Smooth muscle cell (in vitro differentiated cells): ENCODE measurements around the gene MLPH. TPM values are rescaled to one million over a fixed set of nuclear protein-coding genes. Genes with fewer than 3 reads are reported as not detected.

ENCODE experiments used
- DNase-seq: peaks from one replicate; lab custom pipeline; 2025; ENCODE audit not compliant: unreplicated experiment; lab: John Stamatoyannopoulos, UW
- H2AFZ ChIP-seq: fragments of 200-600 bp; sonication (generic); 2 replicates; pipeline ENCODE4 v1.6.0; 2016; ENCODE audit warnings: antibody characterized with exemption, low read depth, mild to moderate bottlenecking
- H3F3A ChIP-seq: fragments of 200-600 bp; sonication (generic); 2 replicates; pipeline ENCODE4 v1.6.0; 2017; ENCODE audit warnings: antibody characterized with exemption, low read depth
- H3K27ac ChIP-seq: fragments of 200-600 bp; sonication (generic); 2 replicates; pipeline ENCODE4 v1.5.1; 2016; ENCODE audit warnings: low read depth, mild to moderate bottlenecking
- H3K27me3 ChIP-seq: fragments of 200-600 bp; sonication (generic); 2 replicates; pipeline ENCODE4 v1.6.1; 2016; ENCODE audit warnings: low read depth, mild to moderate bottlenecking
- H3K36me3 ChIP-seq: fragments of 200-600 bp; sonication (generic); 2 replicates; pipeline ENCODE4 v1.5.1; 2016; ENCODE audit warnings: low read depth
- H3K4me1 ChIP-seq: fragments of 200-600 bp; sonication (generic); 2 replicates; pipeline ENCODE4 v1.5.1; 2016; ENCODE audit warnings: low read depth
- H3K4me2 ChIP-seq: fragments of 200-600 bp; sonication (generic); 2 replicates; pipeline ENCODE4 v1.6.0; 2016; ENCODE audit warnings: mild to moderate bottlenecking
- H3K4me3 ChIP-seq: fragments of 200-600 bp; sonication (generic); 2 replicates; pipeline ENCODE4 v1.5.1; 2016; ENCODE audit warnings: mild to moderate bottlenecking
- H3K79me2 ChIP-seq: fragments of 200-600 bp; sonication (generic); 2 replicates; pipeline ENCODE4 v1.6.0; 2016; ENCODE audit warnings: low read depth, mild to moderate bottlenecking
- H3K9ac ChIP-seq: fragments of 200-600 bp; sonication (generic); 2 replicates; pipeline ENCODE4 v1.6.0; 2016; ENCODE audit warnings: low read depth
- H3K9me3 ChIP-seq: fragments of 200-600 bp; sonication (generic); replicated peaks from 2 replicates; pipeline ENCODE4 v1.5.1; 2016; ENCODE audit warnings: low read depth
- H4K20me1 ChIP-seq: fragments of 200-600 bp; sonication (generic); 2 replicates; pipeline ENCODE4 v1.6.0; 2016; ENCODE audit warnings: low read depth
- CTCF ChIP-seq: fragments of 200-600 bp; sonication (generic); IDR thresholded peaks from 2 replicates; pipeline ENCODE4 v1.5.1; 2017; ENCODE audit warnings: borderline replicate concordance, mild to moderate bottlenecking, antibody characterized with exemption; ENCODE audit not compliant: insufficient read depth, poor library complexity, severe bottlenecking
- WGBS: methylation state at CpG from one replicate; pipeline ENCODE4 v1.1.7; 2016; ENCODE audit warnings: low lambda C conversion rate; 5-methylcytosine and 5-hydroxymethylcytosine counted together
- polyA plus RNA-seq: library from polyadenylated mRNA; unstranded; fragments of >200 nt; fragmentation: Nextera tagmentation; extraction: Ambion mirVana; gene quantifications from 2 replicates; pipeline ENCODE4 v1.2.1, GENCODE V29; 2016
- total RNA-seq: library from RNA; depleted of rRNA; stranded (reverse); fragments of >200 nt; gene quantifications from 2 replicates; pipeline ENCODE4 v1.2.3, GENCODE V29; 2014

Gene MLPH
- total and polyA plus RNA-seq, 2 experiments from 2014 or later = 32.8 to 36.4 TPM

GRCh38 chr2:237588044-237588696 is 101.1 kb downstream of the MLPH start:
- Histone ChIP-seq H3K79me2 (no peaks in the 10 kb centered on the region), H3K36me3 (no peaks in the 10 kb centered on the region), H3K9me3 (no peaks in the 10 kb centered on the region), H3K4me2 (no peak overlapping the region), H4K20me1 (no peaks in the 10 kb centered on the region), H3K27ac (no peak overlapping the region), H3K27me3 (no peaks in the 10 kb centered on the region), H3F3A (no peaks in the 10 kb centered on the region), H3K9ac (no peak overlapping the region), H3K4me1 (peaks cover 3% of the 10 kb centered on the region), H2AFZ (no peak overlapping the region), H3K4me3 (peak overlapping the region; percentile 41)
- TF ChIP-seq CTCF = no peak
- WGBS = 86% methylated on average over 9 of the region's 9 CpGs
- no peak for DNase-seq

- Histone ChIP-seq H3K36me3 (no peaks in the 10 kb centered on the region), H3K4me3 (peak within 1 kb of the TSS; percentile 41), H3K4me1 (peaks cover 24% of the 10 kb centered on the region), H3K9me3 (no peaks in the 10 kb centered on the region), H2AFZ (peak within 1 kb of the TSS; percentile 39), H4K20me1 (no peaks in the 10 kb centered on the region), H3K4me2 (no peak within 1 kb of the TSS), H3K9ac (no peak within 1 kb of the TSS), H3K27ac (no peak within 1 kb of the TSS), H3K79me2 (no peaks in the 10 kb centered on the region), H3K27me3 (no peaks in the 10 kb centered on the region), H3F3A (peaks cover 3% of the 10 kb centered on the region)
- TF ChIP-seq CTCF = no peak
- DNase-seq = no peak
- 55% methylated on average over 16 of the region's 16 CpGs for WGBS
These were observed 103.5 kb downstream of the MLPH start, which contains the start of gene RAB17 for GRCh38 chr2:237590272-237591140. RAB17 (minus strand) TSS chr2:237590734; CDS start chr2:237586154, 4,580 bp downstream.

- H2AFZ ChIP-seq = peak overlapping the region; percentile 39
- peak overlapping the region; percentile 41 for H3K4me3 ChIP-seq
- H3K9me3 ChIP-seq = no peaks in the 10 kb centered on the region
- 56% methylated on average over 19 of the region's 19 CpGs for WGBS
- H3K36me3 ChIP-seq = no peaks in the 10 kb centered on the region
- peaks cover 24% of the 10 kb centered on the region for H3K4me1 ChIP-seq
- H3K9ac ChIP-seq = no peak overlapping the region
- DNase-seq = no peak
- no peak overlapping the region for H3K27ac ChIP-seq
- H3K79me2 ChIP-seq = no peaks in the 10 kb centered on the region
- H3K4me2 ChIP-seq = no peak overlapping the region
- H4K20me1 ChIP-seq = no peaks in the 10 kb centered on the region
- H3K27me3 ChIP-seq = no peaks in the 10 kb centered on the region
- peaks cover 3% of the 10 kb centered on the region for H3F3A ChIP-seq
- no peak for TF ChIP-seq CTCF
These were observed 104.3 kb downstream of the MLPH start for GRCh38 chr2:237591141-237591881.
